GM23338 (cell line): Measurements from ENCODE around the gene ERI3. TPM values are rescaled to one million over a fixed set of nuclear protein-coding genes. Genes with fewer than 3 reads are reported as not detected.

Experiments
- ATAC-seq: fragments of 200-7000 bp; cut with Tn5 transposase; 3 replicates; pipeline ENCODE4 v1.9.1; 2020
- DNase-seq: peaks from one replicate; pipeline ENCODE4 v3.0.0-alpha.2; 2015; ENCODE audit warnings: low spot score
- H2AFZ ChIP-seq: fragments of 200-600 bp; sonication (generic); 2 replicates; pipeline ENCODE4 v1.8.0; 2016; ENCODE audit warnings: antibody characterized with exemption, mild to moderate bottlenecking, moderate library complexity
- H3F3A ChIP-seq: fragments of 200-600 bp; sonication (generic); replicated peaks from 2 replicates; pipeline ENCODE4 v1.8.0; 2017; ENCODE audit warnings: antibody characterized with exemption, mixed run types, low read depth
- H3K27ac ChIP-seq: fragments of 200-600 bp; sonication (generic); 2 replicates; pipeline ENCODE4 v1.6.1; 2016; ENCODE audit warnings: low read depth
- H3K27me3 ChIP-seq: fragments of 200-600 bp; sonication (generic); 2 replicates; pipeline ENCODE4 v1.8.0; 2016; ENCODE audit warnings: mild to moderate bottlenecking, mixed run types, moderate library complexity; ENCODE audit not compliant: insufficient read depth
- H3K36me3 ChIP-seq: fragments of 200-600 bp; sonication (generic); 2 replicates; pipeline ENCODE4 v1.8.0; 2016; ENCODE audit warnings: mild to moderate bottlenecking; ENCODE audit not compliant: insufficient read depth
- H3K4me1 ChIP-seq: fragments of 200-600 bp; sonication (generic); 2 replicates; pipeline ENCODE4 v1.8.0; 2016; ENCODE audit warnings: mild to moderate bottlenecking, moderate library complexity; ENCODE audit not compliant: insufficient read depth
- H3K4me2 ChIP-seq: fragments of 200-600 bp; sonication (generic); 2 replicates; pipeline ENCODE4 v1.7.1; 2017; ENCODE audit warnings: mixed run types
- H3K4me3 ChIP-seq: fragments of 200-600 bp; sonication (generic); 2 replicates; pipeline ENCODE4 v1.6.1; 2016; ENCODE audit warnings: mixed run types
- H3K79me2 ChIP-seq: fragments of 200-600 bp; sonication (generic); replicated peaks from 2 replicates; pipeline ENCODE4 v1.8.0; 2017; ENCODE audit warnings: mild to moderate bottlenecking; ENCODE audit not compliant: insufficient read depth
- H3K9me2 ChIP-seq: fragments of 200-600 bp; sonication (generic); 2 replicates; pipeline ENCODE4 v1.8.0; 2017; ENCODE audit not compliant: insufficient read depth
- H4K20me1 ChIP-seq: fragments of 200-600 bp; sonication (generic); replicated peaks from 2 replicates; pipeline ENCODE4 v1.8.0; 2017; ENCODE audit warnings: mild to moderate bottlenecking; ENCODE audit not compliant: insufficient read depth
- H3K27ac Mint-ChIP-seq: 2 replicates; pipeline ENCODE4 v1.8.0; 2020; ENCODE audit warnings: inconsistent platforms, mild to moderate bottlenecking, moderate library complexity, mixed read lengths
- H3K27me3 Mint-ChIP-seq: 3 replicates; pipeline ENCODE4 v1.8.0; 2022; ENCODE audit warnings: low read depth, mild to moderate bottlenecking, moderate library complexity, mixed read lengths, inconsistent platforms; ENCODE audit not compliant: insufficient read depth, poor library complexity
- H3K36me3 Mint-ChIP-seq: 3 replicates; pipeline ENCODE4 v1.8.0; 2021; ENCODE audit warnings: low read depth, mild to moderate bottlenecking, inconsistent platforms, moderate library complexity, mixed read lengths
- H3K4me1 Mint-ChIP-seq: 3 replicates; pipeline ENCODE4 v1.8.0; 2020; ENCODE audit warnings: mild to moderate bottlenecking, inconsistent platforms, mixed read lengths
- H3K4me3 Mint-ChIP-seq: 3 replicates; pipeline ENCODE4 v1.8.0; 2021; ENCODE audit warnings: moderate library complexity, mild to moderate bottlenecking, inconsistent platforms, mixed read lengths
- H3K9me3 Mint-ChIP-seq: 3 replicates; pipeline ENCODE4 v1.8.0; 2020; ENCODE audit warnings: moderate library complexity, mild to moderate bottlenecking, inconsistent platforms, mixed read lengths
- CREB1 ChIP-seq: fragments of 250-450 bp; sonication (Bioruptor Pico); IDR thresholded peaks from 2 replicates; pipeline ENCODE4 v1.5.0; 2020; ENCODE audit warnings: low read depth, mild to moderate bottlenecking, moderate library complexity
- CTCF ChIP-seq, 2 experiments: fragments of 200-600 bp in 1 of 2; sonication (generic) in 1 of 2; conservative IDR thresholded peaks; 2 replicates each; pipeline versions ENCODE4 v1.5.1 to v1.6.1; 2016 to 2017; ENCODE audit warnings: antibody characterized with exemption in 2 of 2, low read depth in 2 of 2, mild to moderate bottlenecking in 2 of 2, moderate library complexity in 1 of 2
- EZH2 ChIP-seq: fragments of 200-600 bp; sonication (generic); IDR thresholded peaks from one replicate; pipeline ENCODE4 v1.8.0; 2017; ENCODE audit warnings: antibody characterized with exemption, mild to moderate bottlenecking, low read depth; ENCODE audit not compliant: unreplicated experiment
- EZH2phosphoT487 ChIP-seq: fragments of 200-600 bp; sonication (generic); IDR thresholded peaks from one replicate; pipeline ENCODE4 v1.8.1; 2018; ENCODE audit warnings: antibody characterized with exemption; ENCODE audit not compliant: unreplicated experiment
- JUNB ChIP-seq: IDR thresholded peaks from one replicate; pipeline ENCODE4 v1.6.1; 2016; ENCODE audit warnings: antibody characterized with exemption; ENCODE audit not compliant: unreplicated experiment
- NANOG ChIP-seq: IDR thresholded peaks from 2 replicates; pipeline ENCODE4 v1.6.1; 2016; ENCODE audit warnings: antibody characterized with exemption, borderline replicate concordance
- POLR2AphosphoS5 ChIP-seq: IDR thresholded peaks from 2 replicates; pipeline ENCODE4 v1.6.1; 2016; ENCODE audit warnings: antibody characterized with exemption, low read depth
- REST ChIP-seq: IDR thresholded peaks from one replicate; pipeline ENCODE4 v1.6.1; 2018; ENCODE audit warnings: antibody characterized with exemption; ENCODE audit not compliant: unreplicated experiment
- STAT1 ChIP-seq: IDR thresholded peaks from one replicate; pipeline ENCODE4 v1.6.1; 2016; ENCODE audit warnings: antibody characterized with exemption; ENCODE audit not compliant: unreplicated experiment
- ZNF114 ChIP-seq: fragments of 250-450 bp; sonication (Bioruptor Pico); IDR thresholded peaks from 2 replicates; pipeline ENCODE4 v1.5.0; 2020; ENCODE audit warnings: mild to moderate bottlenecking, moderate library complexity
- ZNF331 ChIP-seq: fragments of 250-450 bp; sonication (Bioruptor Pico); IDR thresholded peaks from 2 replicates; pipeline ENCODE4 v1.5.0; 2020; ENCODE audit warnings: low read depth, mild to moderate bottlenecking, moderate library complexity
- polyA plus RNA-seq: library from polyadenylated mRNA; unstranded; fragments of >200 nt; fragmentation: Nextera tagmentation; extraction: Ambion mirVana; gene quantifications from 2 replicates; pipeline ENCODE4 v1.2.1, GENCODE V29; 2016
- total RNA-seq: library from RNA; depleted of rRNA; stranded (reverse); fragments of >200 nt; shearing (Covaris generic); gene quantifications from 2 replicates; pipeline ENCODE4 v1.2.3, GENCODE V29; 2014
- TF ChIP-seq, protein P1 (sequence below): fragments of 250-450 bp; sonication (Bioruptor Pico); IDR thresholded peaks from 2 replicates; pipeline ENCODE4 v1.5.0; 2020; ENCODE audit warnings: mild to moderate bottlenecking, moderate library complexity
- TF ChIP-seq, protein P2 (sequence below): IDR thresholded peaks from 2 replicates; pipeline ENCODE4 v1.6.1; 2016; ENCODE audit warnings: antibody characterized with exemption

Gene ERI3
- total and polyA plus RNA-seq, 2 experiments from 2014 or later: 63.0 to 70.1 TPM

- peaks cover 8% of the 10 kb centered on the region for H3K27me3 Mint-ChIP-seq
- no peak overlapping the region for H2AFZ ChIP-seq
- no peak overlapping the region for H3K4me2 ChIP-seq
- H3K36me3 Mint-ChIP-seq: peaks cover 15% of the 10 kb centered on the region; the same call in 2 of the 3 replicates
- H3K4me3 ChIP-seq: no peak overlapping the region
- no peak overlapping the region for H3K27ac ChIP-seq
- DNase-seq (no peak), ATAC-seq (no peak)
- no peaks in the 10 kb centered on the region for H3K27me3 ChIP-seq
- no peak for TF ChIP-seq CTCF (conservative IDR thresholded peaks at IDR 0.05; ENCODE audit: low read depth in 2 of 2)
- no peak for TF ChIP-seq NANOG
- no peak for TF ChIP-seq ZNF331 (CRISPR knock-in tag)
- no peak for TF ChIP-seq JUNB
- TF ChIP-seq ZNF114 (CRISPR knock-in tag): no peak
- TF ChIP-seq EZH2phosphoT487: no peak
- TF ChIP-seq REST: no peak
- no peak for TF ChIP-seq STAT1
- TF ChIP-seq, protein P1, sequence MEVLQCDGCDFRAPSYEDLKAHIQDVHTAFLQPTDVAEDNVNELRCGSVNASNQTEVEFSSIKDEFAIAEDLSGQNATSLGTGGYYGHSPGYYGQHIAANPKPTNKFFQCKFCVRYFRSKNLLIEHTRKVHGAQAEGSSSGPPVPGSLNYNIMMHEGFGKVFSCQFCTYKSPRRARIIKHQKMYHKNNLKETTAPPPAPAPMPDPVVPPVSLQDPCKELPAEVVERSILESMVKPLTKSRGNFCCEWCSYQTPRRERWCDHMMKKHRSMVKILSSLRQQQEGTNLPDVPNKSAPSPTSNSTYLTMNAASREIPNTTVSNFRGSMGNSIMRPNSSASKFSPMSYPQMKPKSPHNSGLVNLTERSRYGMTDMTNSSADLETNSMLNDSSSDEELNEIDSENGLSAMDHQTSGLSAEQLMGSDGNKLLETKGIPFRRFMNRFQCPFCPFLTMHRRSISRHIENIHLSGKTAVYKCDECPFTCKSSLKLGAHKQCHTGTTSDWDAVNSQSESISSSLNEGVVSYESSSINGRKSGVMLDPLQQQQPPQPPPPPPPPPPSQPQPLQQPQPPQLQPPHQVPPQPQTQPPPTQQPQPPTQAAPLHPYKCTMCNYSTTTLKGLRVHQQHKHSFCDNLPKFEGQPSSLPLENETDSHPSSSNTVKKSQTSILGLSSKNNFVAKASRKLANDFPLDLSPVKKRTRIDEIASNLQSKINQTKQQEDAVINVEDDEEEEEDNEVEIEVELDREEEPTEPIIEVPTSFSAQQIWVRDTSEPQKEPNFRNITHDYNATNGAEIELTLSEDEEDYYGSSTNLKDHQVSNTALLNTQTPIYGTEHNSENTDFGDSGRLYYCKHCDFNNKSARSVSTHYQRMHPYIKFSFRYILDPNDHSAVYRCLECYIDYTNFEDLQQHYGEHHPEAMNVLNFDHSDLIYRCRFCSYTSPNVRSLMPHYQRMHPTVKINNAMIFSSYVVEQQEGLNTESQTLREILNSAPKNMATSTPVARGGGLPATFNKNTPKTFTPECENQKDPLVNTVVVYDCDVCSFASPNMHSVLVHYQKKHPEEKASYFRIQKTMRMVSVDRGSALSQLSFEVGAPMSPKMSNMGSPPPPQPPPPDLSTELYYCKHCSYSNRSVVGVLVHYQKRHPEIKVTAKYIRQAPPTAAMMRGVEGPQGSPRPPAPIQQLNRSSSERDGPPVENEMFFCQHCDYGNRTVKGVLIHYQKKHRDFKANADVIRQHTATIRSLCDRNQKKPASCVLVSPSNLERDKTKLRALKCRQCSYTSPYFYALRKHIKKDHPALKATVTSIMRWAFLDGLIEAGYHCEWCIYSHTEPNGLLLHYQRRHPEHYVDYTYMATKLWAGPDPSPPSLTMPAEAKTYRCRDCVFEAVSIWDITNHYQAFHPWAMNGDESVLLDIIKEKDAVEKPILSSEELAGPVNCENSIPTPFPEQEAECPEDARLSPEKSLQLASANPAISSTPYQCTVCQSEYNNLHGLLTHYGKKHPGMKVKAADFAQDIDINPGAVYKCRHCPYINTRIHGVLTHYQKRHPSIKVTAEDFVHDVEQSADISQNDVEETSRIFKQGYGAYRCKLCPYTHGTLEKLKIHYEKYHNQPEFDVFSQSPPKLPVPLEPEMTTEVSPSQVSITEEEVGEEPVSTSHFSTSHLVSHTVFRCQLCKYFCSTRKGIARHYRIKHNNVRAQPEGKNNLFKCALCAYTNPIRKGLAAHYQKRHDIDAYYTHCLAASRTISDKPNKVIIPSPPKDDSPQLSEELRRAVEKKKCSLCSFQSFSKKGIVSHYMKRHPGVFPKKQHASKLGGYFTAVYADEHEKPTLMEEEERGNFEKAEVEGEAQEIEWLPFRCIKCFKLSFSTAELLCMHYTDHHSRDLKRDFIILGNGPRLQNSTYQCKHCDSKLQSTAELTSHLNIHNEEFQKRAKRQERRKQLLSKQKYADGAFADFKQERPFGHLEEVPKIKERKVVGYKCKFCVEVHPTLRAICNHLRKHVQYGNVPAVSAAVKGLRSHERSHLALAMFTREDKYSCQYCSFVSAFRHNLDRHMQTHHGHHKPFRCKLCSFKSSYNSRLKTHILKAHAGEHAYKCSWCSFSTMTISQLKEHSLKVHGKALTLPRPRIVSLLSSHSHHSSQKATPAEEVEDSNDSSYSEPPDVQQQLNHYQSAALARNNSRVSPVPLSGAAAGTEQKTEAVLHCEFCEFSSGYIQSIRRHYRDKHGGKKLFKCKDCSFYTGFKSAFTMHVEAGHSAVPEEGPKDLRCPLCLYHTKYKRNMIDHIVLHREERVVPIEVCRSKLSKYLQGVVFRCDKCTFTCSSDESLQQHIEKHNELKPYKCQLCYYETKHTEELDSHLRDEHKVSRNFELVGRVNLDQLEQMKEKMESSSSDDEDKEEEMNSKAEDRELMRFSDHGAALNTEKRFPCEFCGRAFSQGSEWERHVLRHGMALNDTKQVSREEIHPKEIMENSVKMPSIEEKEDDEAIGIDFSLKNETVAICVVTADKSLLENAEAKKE (CRISPR knock-in tag): no peak
- no peak for TF ChIP-seq CREB1 (CRISPR knock-in tag)
- no peak for TF ChIP-seq POLR2AphosphoS5
- TF ChIP-seq, protein P2, sequence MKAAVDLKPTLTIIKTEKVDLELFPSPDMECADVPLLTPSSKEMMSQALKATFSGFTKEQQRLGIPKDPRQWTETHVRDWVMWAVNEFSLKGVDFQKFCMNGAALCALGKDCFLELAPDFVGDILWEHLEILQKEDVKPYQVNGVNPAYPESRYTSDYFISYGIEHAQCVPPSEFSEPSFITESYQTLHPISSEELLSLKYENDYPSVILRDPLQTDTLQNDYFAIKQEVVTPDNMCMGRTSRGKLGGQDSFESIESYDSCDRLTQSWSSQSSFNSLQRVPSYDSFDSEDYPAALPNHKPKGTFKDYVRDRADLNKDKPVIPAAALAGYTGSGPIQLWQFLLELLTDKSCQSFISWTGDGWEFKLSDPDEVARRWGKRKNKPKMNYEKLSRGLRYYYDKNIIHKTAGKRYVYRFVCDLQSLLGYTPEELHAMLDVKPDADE: no peak
- TF ChIP-seq EZH2: no peak
- H3K36me3 ChIP-seq: no peaks in the 10 kb centered on the region
- H3K4me1 ChIP-seq: no peaks in the 10 kb centered on the region
- no peaks in the 10 kb centered on the region for H3K9me3 Mint-ChIP-seq
- no peak overlapping the region for H3K4me3 Mint-ChIP-seq
- peaks cover 8% of the 10 kb centered on the region; the same call in 1 of the 2 replicates for H4K20me1 ChIP-seq
- H3K27ac Mint-ChIP-seq: no peak overlapping the region
- H3K9me2 ChIP-seq: no peaks in the 10 kb centered on the region
- H3K4me1 Mint-ChIP-seq: no peaks in the 10 kb centered on the region
- H3F3A ChIP-seq: no peaks in the 10 kb centered on the region
- no peaks in the 10 kb centered on the region; the same call in 1 of the 2 replicates for H3K79me2 ChIP-seq
These were observed 72.2 kb downstream of the ERI3 start for GRCh38 chr1:44282704-44283426.
